GM10847 (cell line): ENCODE results near the gene GRIN2C.

Experiments used
- POLR2A ChIP-seq: IDR thresholded peaks from 2 replicates; pipeline ENCODE4 v1.6.1; 2011; ENCODE audit not compliant: insufficient read length; ENCODE audit errors: extremely low read depth

The GRIN2C gene

DNA sequence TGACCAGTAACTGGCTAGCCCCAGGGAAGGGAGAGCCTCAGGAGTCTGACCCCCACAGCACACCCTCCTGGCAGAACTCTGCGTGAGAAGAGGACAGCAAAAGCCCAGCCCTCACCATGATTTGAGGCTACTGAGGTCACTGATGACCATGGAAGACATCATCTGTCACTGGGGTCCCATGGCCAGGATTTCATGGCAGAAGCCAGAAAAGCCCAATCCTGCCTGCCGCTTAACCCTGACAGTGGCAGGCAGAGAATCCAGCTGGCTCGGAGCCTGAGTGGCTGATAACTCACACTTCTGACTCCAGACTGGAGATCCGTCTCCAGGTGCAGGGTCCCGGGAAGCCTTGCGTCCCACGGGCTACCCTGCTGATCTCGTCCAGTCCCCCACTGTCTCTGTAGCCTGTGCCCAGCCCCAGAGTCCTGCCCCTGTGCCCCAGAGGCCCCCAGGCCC, 17.5 kb downstream of the GRIN2C start:
- no peak for TF ChIP-seq POLR2A

DNA sequence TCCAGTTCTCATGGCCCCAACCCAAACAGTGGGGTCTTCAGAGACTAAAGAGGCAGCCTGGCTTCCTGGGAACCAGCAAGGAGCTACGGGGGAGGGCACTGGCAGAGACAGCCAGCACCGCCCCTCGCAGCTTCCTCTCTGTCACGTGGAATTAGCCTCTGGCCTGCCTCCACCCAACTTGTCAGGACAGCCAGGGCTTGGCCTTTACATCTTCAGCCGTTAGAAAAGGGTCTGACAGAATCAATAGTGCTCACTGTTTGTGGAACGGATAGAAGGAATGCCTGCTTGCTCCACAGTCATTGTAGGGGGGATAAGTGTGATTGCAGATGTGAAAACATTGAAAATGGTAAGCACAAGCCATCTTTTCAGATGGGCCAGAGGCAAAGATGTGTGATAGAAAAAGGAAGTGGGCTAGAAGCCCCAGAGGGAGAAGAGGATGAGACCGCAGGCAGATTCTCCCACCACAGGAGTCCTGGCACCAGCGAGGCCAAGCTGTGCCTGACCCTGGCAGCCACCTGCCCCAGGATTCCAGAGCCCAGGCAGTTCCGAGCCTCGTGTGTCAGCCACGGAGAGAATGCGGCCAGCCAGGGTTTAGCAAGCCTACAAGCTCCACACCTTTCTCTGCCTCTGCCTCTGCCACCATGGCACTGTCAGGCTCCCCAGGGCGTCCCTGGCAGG, 18.6 kb downstream of the GRIN2C start:
- no peak for TF ChIP-seq POLR2A

DNA sequence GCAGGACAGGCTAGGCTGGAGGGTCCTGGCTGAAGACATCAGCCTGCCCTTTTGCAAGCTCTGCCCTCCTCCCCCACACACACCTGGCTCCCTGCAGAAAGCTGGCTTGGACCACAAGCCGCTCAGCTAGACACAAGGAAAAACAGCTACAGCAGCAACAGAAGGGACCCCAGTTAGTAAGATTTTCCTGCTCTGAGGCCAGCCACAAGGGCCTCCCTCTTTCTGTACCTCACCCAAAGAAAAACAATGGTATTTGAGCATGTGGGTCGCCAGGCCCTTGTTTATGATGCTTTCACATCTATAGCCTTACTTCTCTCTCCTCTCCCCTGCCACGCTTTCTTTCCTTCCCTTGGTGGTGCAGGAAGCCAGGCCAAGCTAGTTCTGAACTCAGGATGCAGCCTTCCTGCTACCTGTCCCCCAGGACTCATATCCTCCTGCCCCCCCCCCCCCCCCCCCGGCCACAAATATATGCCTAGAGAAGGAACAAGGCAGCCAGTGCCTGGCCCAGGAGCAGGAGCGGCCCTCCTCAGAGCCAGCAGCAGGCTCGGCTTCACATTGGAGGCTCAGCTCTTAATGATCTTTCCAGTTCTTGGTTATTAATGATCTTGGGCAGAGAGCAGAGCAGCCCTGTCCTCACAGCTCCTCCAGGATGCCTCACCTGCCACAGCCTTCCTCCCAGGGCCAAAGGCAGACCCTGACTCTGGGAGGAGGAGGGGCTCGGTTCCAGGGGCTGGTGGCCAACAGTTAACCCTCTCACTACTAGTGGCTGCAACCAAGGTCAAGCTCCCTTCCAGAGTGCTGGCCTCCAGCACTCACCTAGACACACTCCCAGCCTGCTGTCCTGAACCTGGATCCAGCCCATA, 19.5 kb downstream of the GRIN2C start:
- no peak for TF ChIP-seq POLR2A

DNA sequence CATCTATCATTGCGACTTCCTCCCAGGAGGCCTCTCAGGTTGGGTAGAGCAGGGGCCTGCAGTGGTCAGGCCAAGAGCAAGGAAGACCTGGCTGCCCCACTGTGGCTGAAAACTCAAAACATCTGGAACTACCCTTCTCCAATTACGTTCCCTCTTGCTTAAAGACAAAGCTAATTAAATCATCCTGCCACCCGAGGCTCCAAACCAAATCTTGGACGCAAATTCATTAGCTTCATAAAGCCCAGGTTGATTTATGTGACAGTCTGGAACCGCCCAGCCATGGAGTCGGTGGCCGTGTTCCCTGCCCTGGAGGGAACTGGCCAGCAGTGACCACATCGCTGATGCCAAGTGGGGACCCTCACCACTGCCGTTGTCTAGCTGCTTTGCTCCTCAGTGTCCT, 21.4 kb downstream of the GRIN2C start:
- TF ChIP-seq POLR2A = no peak

DNA sequence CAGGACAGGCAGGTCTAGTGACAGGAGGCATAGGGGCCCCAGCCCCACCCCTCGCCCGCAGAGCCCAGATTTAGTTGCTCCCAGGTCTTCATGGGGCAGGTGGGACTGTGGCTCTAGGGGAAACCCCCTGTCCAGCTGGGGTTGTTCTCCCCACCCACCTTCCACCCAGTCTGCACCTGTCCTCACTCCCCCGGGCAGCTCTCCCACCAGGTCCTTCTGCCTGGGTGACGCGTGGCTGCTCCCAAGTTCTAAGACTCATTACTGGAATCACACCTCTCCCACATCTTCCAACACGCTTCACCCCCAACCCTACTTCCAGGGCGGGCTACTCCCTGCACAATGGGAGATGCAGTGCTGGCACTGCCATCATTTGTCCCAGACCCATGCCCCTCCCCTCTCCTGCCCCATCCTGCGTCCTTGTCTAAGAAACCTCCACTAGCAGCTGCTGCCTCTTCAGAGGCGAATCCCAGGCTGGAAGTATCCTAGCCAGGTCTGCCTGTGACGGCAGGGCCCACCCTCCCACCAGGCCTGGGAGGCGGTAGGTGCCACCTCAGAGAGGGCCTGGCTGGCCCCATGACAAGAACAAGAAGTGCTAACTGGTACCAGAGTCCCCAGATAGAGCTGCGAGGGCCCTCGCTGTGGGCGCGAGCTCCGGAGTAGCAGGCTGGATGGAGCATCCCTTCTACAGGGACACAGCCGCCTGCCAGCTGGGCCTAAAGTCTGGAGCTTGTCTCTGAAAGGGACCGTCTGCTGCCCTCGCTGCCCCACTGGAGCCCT, 22.8 kb downstream of the GRIN2C start:
- no peak for TF ChIP-seq POLR2A

DNA sequence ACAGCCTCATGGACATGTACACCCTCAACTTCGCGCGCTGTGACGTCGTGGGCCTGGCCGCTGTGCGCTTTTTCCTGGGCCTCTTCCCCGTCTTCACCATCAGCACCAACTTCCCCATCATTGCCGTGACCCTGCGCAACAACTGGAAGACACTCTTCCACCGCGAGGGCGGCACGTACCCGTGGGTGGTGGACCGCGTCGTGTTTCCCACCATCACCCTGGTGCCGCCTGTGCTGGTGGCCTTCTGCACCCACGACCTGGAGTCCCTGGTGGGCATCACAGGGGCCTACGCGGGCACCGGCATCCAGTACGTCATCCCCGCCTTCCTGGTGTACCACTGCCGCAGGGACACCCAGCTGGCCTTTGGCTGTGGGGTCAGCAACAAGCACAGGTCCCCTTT, 23.5 kb downstream of the GRIN2C start:
- TF ChIP-seq POLR2A = no peak

DNA sequence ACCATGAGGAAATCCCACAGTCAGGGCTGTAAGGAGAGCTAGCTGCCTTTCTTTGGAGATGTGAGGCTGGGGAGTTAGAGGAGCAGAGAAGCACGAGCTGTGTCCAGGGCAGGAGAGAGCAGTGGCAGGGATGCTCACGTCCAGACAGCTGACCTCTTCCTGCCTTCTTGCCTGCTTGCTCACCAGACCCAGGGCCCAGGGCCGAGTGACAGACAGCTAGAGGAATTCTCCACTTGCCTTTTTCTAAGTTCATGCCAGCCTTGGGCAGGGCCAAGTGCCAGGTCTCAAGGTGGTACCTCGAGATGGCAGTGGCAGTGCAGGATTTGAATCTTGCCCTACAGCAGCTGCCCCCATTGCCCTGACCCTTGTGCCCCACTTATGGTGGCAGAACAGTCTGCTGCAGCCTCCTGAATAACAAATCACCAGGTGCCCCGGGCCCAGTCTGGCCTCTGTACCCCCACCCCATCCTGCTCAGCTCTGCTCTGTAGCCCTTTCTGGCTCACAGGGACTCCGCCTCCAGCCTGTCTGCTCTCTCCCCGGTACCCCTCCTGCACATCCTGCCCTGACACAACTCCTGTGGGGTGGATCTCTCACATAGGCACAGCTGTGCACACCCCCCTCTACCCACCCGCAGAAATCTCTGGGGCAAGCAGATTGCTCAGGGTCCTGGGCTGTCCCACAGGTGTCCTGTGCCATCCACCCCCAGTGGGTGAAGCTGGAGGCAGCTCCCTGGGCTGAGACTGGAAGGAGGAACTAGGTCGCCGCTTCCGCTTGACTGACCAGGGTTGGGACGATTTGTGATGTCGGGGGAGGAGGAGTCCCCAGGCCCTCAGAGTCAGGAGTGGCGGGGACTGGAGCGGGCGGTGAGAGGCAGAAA, 25.9 kb downstream of the GRIN2C start:
- no peak for TF ChIP-seq POLR2A

DNA sequence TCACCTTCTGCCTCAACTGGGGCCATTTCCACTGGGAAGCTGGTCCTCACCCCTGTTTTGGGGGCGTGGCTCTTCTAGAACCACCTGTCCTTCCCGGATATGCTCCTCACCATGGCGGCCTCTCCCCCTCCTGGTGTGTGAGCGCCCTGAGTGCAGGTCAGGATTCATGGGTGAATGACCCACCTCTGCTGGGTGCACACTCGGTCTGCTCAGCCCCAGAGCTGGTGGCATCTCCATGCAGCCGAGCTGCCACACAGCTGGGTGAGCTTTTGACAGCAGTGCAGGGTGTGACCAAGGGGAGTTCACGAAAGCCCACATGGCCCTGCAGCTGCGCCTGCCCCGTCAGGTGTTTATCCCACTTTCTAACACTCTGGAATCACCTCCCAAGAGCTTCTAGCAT, 27.3 kb downstream of the GRIN2C start:
- TF ChIP-seq POLR2A = no peak

DNA sequence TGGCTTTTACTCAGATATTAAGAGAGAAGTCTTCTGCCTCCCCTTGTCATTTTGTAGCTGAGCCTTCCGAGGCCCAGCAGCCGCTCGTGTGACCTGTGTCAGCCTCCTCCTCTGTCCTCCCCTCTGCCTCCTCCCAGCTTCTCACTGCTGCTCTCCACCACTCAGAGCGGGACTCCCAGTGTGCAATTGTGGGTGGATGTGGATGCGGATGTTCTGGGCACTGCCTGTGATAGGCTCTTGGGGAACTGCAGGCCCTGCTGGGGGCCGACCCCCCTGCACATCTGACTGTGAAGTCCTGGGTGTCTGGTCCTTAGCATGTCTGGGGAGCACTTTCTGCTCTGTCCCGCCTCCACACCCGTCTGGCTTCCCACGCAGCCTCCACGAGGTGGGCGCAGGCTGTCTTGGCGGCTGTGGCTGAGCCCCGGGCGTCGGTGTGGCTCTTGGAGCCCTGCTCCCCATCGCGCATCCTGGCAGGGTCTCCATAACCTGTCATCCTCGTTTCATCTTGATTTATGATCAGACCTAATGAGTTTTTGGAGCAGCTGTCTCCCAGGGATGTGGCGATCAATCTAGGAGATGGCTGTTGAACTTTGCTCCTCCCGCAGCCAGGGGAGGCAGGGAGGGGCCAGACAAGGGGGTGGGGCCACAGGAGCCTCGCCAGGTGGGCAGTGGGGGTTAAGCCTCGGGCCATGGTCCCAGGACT, 28.1 kb downstream of the GRIN2C start:
- TF ChIP-seq POLR2A = no peak

DNA sequence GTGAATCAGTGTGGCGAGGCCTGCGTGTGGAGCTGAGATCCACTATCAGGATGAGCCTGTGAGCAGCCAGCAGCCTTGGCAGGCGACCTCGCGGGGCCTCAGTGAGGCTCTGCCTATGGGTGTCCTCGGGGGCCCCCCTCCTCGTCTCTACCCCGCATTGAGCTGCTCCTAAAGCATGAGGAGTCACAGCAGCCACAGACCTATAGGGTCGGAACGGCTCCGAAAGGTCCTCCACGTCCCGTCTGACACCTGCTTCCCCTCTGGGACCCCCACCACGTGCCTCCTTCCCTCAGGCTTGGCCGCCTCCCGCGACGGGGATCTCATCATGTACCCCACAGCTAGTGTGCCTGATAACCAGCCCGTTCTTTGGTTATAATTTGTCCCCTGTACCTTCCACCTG, 28.8 kb downstream of the GRIN2C start:
- TF ChIP-seq POLR2A = no peak

DNA sequence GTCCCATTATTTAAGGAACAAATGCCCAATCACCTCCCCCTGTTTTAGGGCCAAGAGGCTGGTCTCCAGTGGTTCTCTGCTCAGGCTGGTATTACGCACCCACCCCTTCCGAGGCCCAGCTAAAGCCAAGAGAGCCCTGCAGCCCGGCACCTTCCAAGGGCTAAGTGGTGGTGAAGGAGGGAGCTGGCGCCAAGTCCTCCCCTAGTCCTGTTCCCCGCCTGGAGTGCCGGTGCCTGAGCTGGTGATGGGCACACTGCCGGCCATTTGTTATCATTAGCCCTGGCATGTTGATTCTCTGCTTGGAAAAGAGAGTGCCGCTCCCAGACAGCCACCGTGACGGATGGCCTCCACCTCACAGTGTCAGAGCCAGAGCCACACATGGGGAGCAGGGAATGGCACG, 31.9 kb downstream of the GRIN2C start:
- no peak for TF ChIP-seq POLR2A

DNA sequence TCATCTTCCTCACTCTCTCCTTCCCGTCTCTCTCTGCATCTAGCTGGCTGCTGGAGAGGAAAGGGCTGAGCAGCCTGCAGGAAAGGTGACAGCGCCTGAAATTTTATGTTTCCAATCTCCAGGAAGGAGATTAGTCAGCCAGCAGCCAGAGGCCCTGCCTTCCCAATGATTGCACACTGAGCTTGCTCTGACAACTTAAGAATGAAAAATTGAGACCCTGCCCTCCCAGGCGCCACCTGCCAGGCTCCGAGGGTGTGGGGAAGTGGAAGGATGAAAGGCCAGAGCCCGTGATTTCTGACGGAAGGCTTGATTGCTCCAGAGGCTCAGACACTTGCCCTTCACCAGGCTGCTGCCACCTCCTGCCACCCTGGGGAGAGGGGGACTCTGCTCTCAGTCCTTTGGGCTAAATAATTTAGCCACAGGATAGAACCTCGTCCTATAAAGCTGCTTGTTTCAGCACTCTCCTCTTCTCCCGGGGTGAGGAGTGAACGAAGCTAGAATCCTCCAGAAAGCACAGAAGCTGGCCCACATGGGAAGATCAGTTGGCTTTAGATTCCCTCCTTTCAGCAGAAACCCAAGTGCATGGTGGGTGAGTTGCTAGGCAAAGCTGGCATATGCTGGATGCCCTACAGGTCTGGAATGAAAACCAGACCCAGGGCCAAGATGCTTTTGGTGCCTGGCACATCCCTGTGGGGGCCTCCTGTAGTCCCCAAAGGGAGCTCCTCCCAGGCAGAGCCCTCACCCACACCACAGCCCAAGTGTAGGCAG, 33.5 kb downstream of the GRIN2C start:
- no peak for TF ChIP-seq POLR2A

DNA sequence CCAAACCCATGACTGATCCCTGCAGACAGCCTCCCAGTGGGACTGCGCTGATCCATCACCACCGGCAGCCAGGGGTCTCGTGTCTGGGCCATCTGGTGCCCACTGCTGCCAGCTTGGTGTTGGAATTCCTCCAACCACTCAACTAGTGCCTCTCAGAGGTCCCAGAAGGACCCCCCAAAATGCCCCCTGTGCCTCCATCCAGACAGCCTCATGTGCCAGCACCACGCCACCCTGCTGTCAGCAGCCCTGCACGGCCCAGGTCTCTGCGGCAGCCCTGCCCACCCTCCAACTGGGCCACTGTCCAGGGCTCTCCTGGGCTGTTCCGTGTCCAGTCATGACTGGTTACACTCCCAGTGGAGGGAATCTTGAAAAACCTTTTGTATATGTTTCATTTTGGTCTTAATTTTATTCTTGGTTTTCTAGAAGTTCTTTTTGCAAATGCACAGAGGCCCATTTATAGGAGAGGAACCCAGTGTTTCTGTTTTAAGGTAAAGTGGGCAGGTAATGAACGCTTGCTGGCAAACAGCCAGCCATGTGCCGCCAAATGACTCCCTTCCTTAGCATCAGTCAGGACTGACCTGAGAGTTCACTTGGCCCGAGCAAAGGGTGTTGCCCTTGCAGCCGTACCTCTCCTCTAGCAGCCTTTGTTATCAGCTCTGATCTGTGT, 34.6 kb downstream of the GRIN2C start:
- no peak for TF ChIP-seq POLR2A
